Activated CD8-positive, alpha-beta memory T cell treated with anti-CD3 and anti-CD28 coated beads for 36 hours (primary cell): ENCODE measurements around the gene GNG14. TPM values are rescaled to one million over a fixed set of nuclear protein-coding genes. Genes with fewer than 3 reads are reported as not detected.

ENCODE experiments used
- CTCF ChIA-PET: fragments of 350-600 bp; sonication (Branson Sonifier 250); formaldehyde crosslinking; loops from one replicate; lab custom pipeline; 2021; ENCODE audit warnings: antibody characterized with exemption; lab: Charles Lee
- POLR2A ChIA-PET: fragments of 350-600 bp; sonication (Branson Sonifier 250); formaldehyde crosslinking; loops from one replicate; lab custom pipeline; 2021; ENCODE audit warnings: antibody characterized with exemption; lab: Charles Lee
- total RNA-seq, 2 experiments: library from RNA; stranded (reverse); gene quantifications; one replicate each; pipeline ENCODE4 v1.2.3, GENCODE V29; 2021

GNG14 gene
- total RNA-seq, 2 experiments from 2014 or later = not detected

- ChIA-PET POLR2A (interaction anchor here (0.5 kb wide), 1 partner anchor 37 kb away, joined by 5 read pairs; no protein-coding TSS in a partner anchor), CTCF (interaction anchor here (0.6 to 2.4 kb wide), 4 partner anchors 8 to 25 kb away, joined by 3 to 11 read pairs (median 6); no protein-coding TSS in a partner anchor)
These were observed 23.2 kb upstream of the GNG14 start for GRCh38 chr19:12664406-12665280.

- CTCF ChIA-PET = interaction anchor here (1.9 to 2.4 kb wide), 2 partner anchors 11 to 25 kb away, joined by 9 to 11 read pairs; no protein-coding TSS in a partner anchor
- POLR2A ChIA-PET = interaction anchor here (0.5 to 1.1 kb wide), 2 partner anchors 38 to 58 kb away, joined by 3 to 5 read pairs; partner anchors contain the start of gene TNPO2
These were observed 22.6 kb upstream of the GNG14 start for GRCh38 chr19:12665281-12665573.

- ChIA-PET CTCF (interaction anchor here (1.3 to 2.4 kb wide), 3 partner anchors 11 to 92 kb away, joined by 4 to 11 read pairs (median 9); no protein-coding TSS in a partner anchor), POLR2A (interaction anchor here (0.5 to 1.1 kb wide), 2 partner anchors 39 to 58 kb away, joined by 3 to 5 read pairs; partner anchors contain the start of gene TNPO2)
These were observed 22.0 kb upstream of the GNG14 start for GRCh38 chr19:12665671-12666264.

GRCh38 chr19:12666265-12667048 lies 21.3 kb upstream of the GNG14 start, which contains the start of the genes MAN2B1 and WDR83:
MAN2B1 (minus strand) TSS chr19:12666742; CDS start chr19:12666701, 41 bp downstream.
WDR83 (plus strand) TSS chr19:12666807; CDS start chr19:12669791, 2,984 bp downstream.
- ChIA-PET CTCF (interaction anchor here (0.5 to 2.4 kb wide), 6 partner anchors 10 to 339 kb away, joined by 3 to 11 read pairs (median 4); partner anchors contain the start of gene DHPS), POLR2A (interaction anchor here (0.6 to 1.1 kb wide), 2 partner anchors 57 to 223 kb away, joined by 3 to 4 read pairs; partner anchors contain the start of gene TNPO2)

- ChIA-PET POLR2A (interaction anchor here (1.4 kb wide), 1 partner anchor 28 kb away, joined by 5 read pairs; no protein-coding TSS in a partner anchor), CTCF (interaction anchor here (1.1 to 2.1 kb wide), 2 partner anchors 10 to 28 kb away, joined by 3 to 10 read pairs; no protein-coding TSS in a partner anchor)
These were observed 20.0 kb upstream of the GNG14 start for GRCh38 chr19:12667731-12668302.

- CTCF ChIA-PET = interaction anchor here (1.1 to 2.1 kb wide), 3 partner anchors 10 to 217 kb away, joined by 3 to 10 read pairs (median 3); no protein-coding TSS in a partner anchor
- POLR2A ChIA-PET = interaction anchor here (0.5 to 1.4 kb wide), 2 partner anchors 29 to 49 kb away, joined by 3 to 5 read pairs; no protein-coding TSS in a partner anchor
These were observed 19.5 kb upstream of the GNG14 start for GRCh38 chr19:12668346-12668745.

- POLR2A ChIA-PET = interaction anchor here (0.5 to 1.4 kb wide), 3 partner anchors 13 to 49 kb away, joined by 3 to 5 read pairs (median 5); no protein-coding TSS in a partner anchor
- CTCF ChIA-PET = interaction anchor here (0.7 to 2.1 kb wide), 7 partner anchors 9 to 216 kb away, joined by 3 to 10 read pairs (median 3); partner anchors contain the start of genes FBXW9 and GET3
These were observed 18.9 kb upstream of the GNG14 start for GRCh38 chr19:12668932-12669269.

GRCh38 chr19:12669270-12670158 lies 18.3 kb upstream of the GNG14 start:
- ChIA-PET POLR2A (interaction anchor here (0.6 to 1.4 kb wide), 2 partner anchors 13 to 30 kb away, joined by 5 read pairs; no protein-coding TSS in a partner anchor), CTCF (interaction anchor here (0.7 to 2.1 kb wide), 6 partner anchors 8 to 216 kb away, joined by 3 to 10 read pairs (median 4); partner anchors contain the start of genes FBXW9 and GET3)

GRCh38 chr19:12670159-12670928 lies 17.5 kb upstream of the GNG14 start:
- POLR2A ChIA-PET = interaction anchor here (0.6 kb wide), 1 partner anchor 15 kb away, joined by 3 read pairs; no protein-coding TSS in a partner anchor
- CTCF ChIA-PET = interaction anchor here (1.5 to 2.9 kb wide), 4 partner anchors 8 to 31 kb away, joined by 5 to 10 read pairs (median 8); partner anchors contain the start of gene DHPS

- POLR2A ChIA-PET = interaction anchor here (1.0 kb wide), 1 partner anchor 9 kb away, joined by 3 read pairs; the partner anchor contains the start of gene DHPS
- CTCF ChIA-PET = interaction anchor here (0.6 to 2.9 kb wide), 11 partner anchors 8 to 213 kb away, joined by 3 to 9 read pairs (median 4); partner anchors contain the start of genes DHPS, FBXW9 and TNPO2
These were observed 15.1 kb upstream of the GNG14 start for GRCh38 chr19:12672744-12673143.

GRCh38 chr19:12675399-12675798 lies 12.4 kb upstream of the GNG14 start:
- CTCF ChIA-PET = interaction anchor here (1.1 kb wide), 1 partner anchor 35 kb away, joined by 6 read pairs; no protein-coding TSS in a partner anchor
- POLR2A ChIA-PET = no interaction called here

GRCh38 chr19:12675940-12676339 lies 11.9 kb upstream of the GNG14 start:
- ChIA-PET POLR2A (no interaction called here), CTCF (interaction anchor here (1.1 to 1.4 kb wide), 5 partner anchors 10 to 172 kb away, joined by 3 to 9 read pairs (median 3); partner anchors contain the start of genes MAN2B1 and WDR83)

GRCh38 chr19:12676384-12676792 lies 11.4 kb upstream of the GNG14 start:
- ChIA-PET POLR2A (no interaction called here), CTCF (interaction anchor here (0.6 to 1.4 kb wide), 7 partner anchors 10 to 443 kb away, joined by 3 to 9 read pairs (median 3); partner anchors contain the start of genes MAN2B1, TRIR and WDR83)

GRCh38 chr19:12676928-12677327 lies 10.9 kb upstream of the GNG14 start:
- POLR2A ChIA-PET = no interaction called here
- CTCF ChIA-PET = interaction anchor here (0.6 to 2.2 kb wide), 8 partner anchors 8 to 444 kb away, joined by 3 to 10 read pairs (median 3); partner anchors contain the start of genes MAN2B1, TRIR and WDR83

GRCh38 chr19:12678039-12678438 lies 9.8 kb upstream of the GNG14 start:
- CTCF ChIA-PET = interaction anchor here (2.2 kb wide), 1 partner anchor 9 kb away, joined by 10 read pairs; a partner anchor contains a TSS
- POLR2A ChIA-PET = interaction anchor here (0.5 to 0.7 kb wide), 4 partner anchors 17 to 829 kb away, joined by 3 to 4 read pairs (median 3); no protein-coding TSS in a partner anchor
